Loucy (cell line): ENCODE data around the gene JPH2.

Source experiments
- EZH2phosphoT487 ChIP-seq: fragments of 200-600 bp; IDR thresholded peaks from 2 replicates; pipeline ENCODE4 v1.6.1; 2018; ENCODE audit warnings: antibody characterized with exemption, mild to moderate bottlenecking, moderate library complexity, borderline replicate concordance
- TF ChIP-seq, protein P1 (sequence below): fragments of 200-600 bp; sonication (generic); conservative IDR thresholded peaks from 2 replicates; pipeline ENCODE4 v1.5.1; 2014; ENCODE audit warnings: mild to moderate bottlenecking, antibody characterized with exemption, low read length

DNA sequence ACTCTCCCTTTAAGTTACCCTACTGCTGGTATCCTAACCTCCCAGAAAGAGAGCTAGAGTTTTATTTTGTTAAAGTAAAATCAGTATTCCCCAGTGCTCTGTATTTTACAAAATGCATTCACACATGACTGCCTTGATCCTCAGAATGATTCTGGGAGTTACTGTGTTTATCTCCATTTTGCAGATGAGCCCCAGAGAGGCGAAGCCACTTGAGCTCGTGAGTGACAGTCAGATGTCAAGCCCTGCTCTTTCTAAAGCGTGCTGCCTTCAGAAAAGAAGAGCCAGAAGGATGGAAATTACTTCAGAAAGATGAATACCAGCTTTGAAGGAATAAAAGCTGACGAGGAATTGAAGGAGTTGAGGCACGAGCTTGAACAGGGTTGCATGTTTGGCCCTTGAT is 37.6 kb upstream of the JPH2 start:
- TF ChIP-seq, protein P1, sequence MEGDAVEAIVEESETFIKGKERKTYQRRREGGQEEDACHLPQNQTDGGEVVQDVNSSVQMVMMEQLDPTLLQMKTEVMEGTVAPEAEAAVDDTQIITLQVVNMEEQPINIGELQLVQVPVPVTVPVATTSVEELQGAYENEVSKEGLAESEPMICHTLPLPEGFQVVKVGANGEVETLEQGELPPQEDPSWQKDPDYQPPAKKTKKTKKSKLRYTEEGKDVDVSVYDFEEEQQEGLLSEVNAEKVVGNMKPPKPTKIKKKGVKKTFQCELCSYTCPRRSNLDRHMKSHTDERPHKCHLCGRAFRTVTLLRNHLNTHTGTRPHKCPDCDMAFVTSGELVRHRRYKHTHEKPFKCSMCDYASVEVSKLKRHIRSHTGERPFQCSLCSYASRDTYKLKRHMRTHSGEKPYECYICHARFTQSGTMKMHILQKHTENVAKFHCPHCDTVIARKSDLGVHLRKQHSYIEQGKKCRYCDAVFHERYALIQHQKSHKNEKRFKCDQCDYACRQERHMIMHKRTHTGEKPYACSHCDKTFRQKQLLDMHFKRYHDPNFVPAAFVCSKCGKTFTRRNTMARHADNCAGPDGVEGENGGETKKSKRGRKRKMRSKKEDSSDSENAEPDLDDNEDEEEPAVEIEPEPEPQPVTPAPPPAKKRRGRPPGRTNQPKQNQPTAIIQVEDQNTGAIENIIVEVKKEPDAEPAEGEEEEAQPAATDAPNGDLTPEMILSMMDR: no peak
- no peak for TF ChIP-seq EZH2phosphoT487
